NOMO-1 (cell line): Measurements from ENCODE around the gene FMNL2.

ENCODE experiments used
- DNase-seq, 2 experiments: peaks; one replicate each; lab custom pipeline; 2025; ENCODE audit not compliant: unreplicated experiment in 2 of 2; lab: John Stamatoyannopoulos, UW

Gene FMNL2

DNA sequence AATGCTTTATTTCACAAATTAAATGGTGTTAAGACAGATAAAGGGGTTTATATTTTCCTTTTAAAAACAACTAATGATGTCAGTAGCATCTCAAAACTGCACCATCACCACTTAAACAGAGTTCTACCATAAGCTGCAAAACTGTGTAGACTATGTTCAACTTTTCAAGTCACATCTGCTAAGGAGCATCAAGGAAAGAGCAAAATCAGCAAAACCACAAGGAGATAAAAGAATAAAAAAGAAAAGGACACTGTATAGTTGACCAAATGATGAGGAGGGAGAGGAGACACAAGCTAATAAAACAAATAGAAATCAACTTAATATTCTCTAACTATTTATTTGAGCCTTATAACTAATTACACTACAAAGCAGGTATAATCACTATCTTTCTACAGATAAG is 348.4 kb downstream of the FMNL2 start:
- DNase-seq: no peak

- DNase-seq: no peak
Measured at GRCh38 chr2:152686321-152686720, 351.3 kb downstream of the FMNL2 start.

DNA sequence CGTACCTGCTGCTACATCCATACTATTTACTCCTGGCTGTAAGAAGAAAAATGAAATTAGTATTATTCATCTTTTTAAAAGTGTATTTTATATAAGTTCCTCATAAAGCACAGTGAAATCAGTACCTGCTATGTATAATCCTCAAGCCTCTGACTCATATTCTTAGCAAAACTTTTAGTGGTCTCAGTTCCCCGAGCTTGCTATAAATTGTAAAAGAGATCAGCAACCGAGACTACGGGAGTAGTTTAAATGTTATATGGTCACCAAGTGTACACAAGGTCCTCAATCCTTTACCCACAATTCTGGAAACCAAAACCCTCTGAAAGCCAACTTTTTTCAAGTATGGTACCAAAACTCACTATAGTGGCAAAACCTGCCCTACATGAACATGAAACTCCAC is 358.1 kb downstream of the FMNL2 start:
- no peak for DNase-seq

DNA sequence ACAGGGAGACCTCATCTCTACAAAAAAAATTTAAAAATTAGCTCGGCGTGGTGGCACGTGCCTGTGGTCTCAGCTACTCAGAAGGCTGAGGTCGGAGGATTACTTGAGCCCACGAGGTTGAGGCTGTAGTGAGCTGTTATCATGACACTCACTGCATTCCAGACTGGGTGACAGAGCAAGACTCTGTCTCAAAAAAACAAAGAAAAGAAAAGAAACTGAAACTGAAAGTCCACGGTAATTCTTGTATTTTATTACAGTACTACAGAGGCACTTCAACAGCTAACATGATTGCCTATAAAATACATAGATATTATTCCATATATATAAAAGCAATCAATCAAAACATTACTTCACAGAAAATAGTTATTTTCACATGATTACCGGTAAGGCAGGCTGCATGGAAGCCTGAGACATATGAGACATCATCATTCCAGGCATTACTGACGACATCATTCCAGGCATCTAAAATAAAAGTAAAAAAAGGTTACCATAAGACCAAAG is 359.2 kb downstream of the FMNL2 start:
- no peak for DNase-seq

- DNase-seq: no peak
Measured at GRCh38 chr2:152695763-152696162, 360.8 kb downstream of the FMNL2 start.

DNA sequence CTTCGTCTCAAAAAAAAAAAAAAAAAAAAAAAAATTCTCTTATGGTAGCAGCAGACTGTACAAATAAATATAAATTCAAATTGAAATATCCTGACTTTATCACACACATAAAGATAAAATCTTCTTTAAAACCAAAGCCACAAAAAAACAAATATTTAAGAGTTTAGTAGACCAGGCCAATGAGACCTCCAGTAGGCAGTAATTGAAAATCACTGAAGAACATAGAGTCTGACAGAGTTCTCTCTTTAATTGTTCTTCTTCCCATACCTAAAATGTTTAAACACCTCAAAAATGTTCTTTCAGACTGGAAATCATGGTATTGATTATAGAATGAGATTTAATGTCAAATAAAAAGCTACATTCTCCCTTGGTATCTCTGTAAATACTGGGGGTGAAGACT is 361.5 kb downstream of the FMNL2 start:
- DNase-seq: no peak
